T1000 (cell line): Measurements from ENCODE around the gene AKAP5.
A peak's percentile ranks its signal among the peaks of the same experiment; 100 is the strongest.

Source experiments
- DNase-seq: peaks from one replicate; lab custom pipeline; 2025; ENCODE audit warnings: mixed read lengths; lab: John Stamatoyannopoulos, UW

AKAP5 gene, protein sequence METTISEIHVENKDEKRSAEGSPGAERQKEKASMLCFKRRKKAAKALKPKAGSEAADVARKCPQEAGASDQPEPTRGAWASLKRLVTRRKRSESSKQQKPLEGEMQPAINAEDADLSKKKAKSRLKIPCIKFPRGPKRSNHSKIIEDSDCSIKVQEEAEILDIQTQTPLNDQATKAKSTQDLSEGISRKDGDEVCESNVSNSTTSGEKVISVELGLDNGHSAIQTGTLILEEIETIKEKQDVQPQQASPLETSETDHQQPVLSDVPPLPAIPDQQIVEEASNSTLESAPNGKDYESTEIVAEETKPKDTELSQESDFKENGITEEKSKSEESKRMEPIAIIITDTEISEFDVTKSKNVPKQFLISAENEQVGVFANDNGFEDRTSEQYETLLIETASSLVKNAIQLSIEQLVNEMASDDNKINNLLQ

DNA sequence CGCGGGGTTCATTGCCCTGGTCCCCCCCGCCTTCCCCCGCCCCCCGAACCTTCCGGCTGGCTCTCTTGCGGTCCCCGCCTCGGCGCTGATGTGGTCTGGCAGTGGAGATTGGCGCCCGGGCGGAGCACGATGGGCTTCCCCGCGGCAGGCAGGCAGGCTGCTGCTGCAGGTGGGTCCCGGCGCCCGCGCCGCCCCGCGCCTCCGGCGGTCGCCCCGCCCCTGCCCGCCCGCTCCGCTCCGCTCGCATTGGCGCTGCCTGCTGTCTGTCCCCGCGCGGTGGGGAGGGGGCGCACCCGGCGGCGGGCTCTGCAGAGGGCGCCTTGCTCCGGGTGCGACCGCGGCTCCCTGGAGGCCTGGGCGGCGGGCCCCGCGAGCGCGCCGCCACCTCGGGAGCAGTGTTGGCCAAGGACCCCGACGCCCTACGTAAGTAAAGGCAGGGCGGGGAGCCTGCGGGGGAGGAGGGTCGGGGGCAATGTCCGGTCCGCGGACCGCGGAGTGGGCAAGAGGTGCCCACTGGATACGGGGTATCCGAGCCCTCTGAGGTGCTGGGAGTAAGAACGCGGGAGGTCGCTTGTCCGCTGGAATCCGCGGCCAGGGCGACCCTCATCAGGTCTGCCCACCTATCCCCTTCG is at the start of gene AKAP5:
TSS of gene AKAP5 (plus strand) at position 309 of the 632 bp plus-strand sequence. CDS start 2,896 bp downstream, outside the sequence.
- peak; percentile 5 for DNase-seq

GRCh38 chr14:64416348-64416932 is 48.9 kb upstream of the AKAP5 start:
- DNase-seq, result no peak

DNA sequence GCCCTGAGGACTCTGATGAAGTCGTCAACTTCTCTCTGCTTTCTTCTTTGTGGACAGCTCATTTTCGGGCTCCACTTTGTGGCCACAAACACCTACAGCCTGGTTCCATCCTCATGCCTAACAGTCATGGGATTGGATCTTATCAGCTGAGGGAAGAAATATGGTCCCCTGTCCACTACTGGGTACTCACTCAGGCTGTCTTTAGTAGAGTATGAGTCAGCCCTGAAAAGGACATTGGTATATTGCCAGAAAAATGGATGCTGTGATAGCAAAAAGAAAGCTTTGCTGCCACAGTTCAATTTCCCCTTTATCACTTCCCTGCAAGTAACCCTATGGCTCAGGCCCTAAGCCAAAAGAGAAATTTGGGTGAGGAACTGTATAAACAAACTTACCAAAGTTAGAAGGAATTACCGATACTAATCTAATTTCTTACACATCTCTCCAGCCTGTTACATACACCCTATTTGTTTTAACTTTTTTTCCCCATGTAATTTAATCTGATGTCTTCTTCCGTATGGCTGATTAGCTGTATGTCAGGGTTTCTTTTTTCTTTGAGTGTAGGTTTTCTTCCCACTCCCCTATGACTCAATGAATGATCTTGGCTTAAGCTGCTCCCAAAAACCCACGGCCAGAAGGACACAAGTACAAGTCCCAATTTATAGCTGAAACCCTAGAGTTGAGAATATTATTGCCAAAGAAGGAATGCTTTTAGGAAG is 48.1 kb upstream of the AKAP5 start:
- no peak for DNase-seq

DNA sequence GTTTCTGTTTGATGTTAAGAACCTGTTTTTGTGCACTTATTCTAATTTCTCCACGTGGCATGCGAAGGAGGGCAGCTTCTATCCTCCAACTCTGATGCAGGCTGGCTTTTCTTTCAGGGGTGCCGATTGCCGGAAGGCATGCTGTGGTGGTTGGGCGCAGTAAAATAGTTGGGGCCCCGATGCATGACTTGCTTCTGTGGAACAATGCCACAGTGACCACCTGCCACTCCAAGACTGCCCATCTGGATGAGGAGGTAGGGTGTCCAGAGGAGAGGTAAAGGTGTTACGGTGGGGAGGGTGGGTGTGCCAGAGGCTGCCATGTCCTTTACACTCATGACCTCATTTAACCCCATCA is 47.6 kb upstream of the AKAP5 start:
- DNase-seq, result no peak

- no peak for DNase-seq
Measured at GRCh38 chr14:64419003-64419402, 46.3 kb upstream of the AKAP5 start.

- DNase-seq, result no peak
Measured at GRCh38 chr14:64421166-64421565, 44.1 kb upstream of the AKAP5 start.

- DNase-seq, result no peak
Measured at GRCh38 chr14:64422005-64422404, 43.3 kb upstream of the AKAP5 start.

GRCh38 chr14:64422756-64423155 is 42.5 kb upstream of the AKAP5 start:
- DNase-seq, result no peak

- no peak for DNase-seq
Measured at GRCh38 chr14:64423987-64424386, 41.3 kb upstream of the AKAP5 start.

GRCh38 chr14:64434528-64434927 is 30.8 kb upstream of the AKAP5 start:
- DNase-seq, result no peak

GRCh38 chr14:64438181-64438841 is 27.0 kb upstream of the AKAP5 start:
- DNase-seq, result no peak

- no peak for DNase-seq
Measured at GRCh38 chr14:64439141-64439540, 26.2 kb upstream of the AKAP5 start.

DNA sequence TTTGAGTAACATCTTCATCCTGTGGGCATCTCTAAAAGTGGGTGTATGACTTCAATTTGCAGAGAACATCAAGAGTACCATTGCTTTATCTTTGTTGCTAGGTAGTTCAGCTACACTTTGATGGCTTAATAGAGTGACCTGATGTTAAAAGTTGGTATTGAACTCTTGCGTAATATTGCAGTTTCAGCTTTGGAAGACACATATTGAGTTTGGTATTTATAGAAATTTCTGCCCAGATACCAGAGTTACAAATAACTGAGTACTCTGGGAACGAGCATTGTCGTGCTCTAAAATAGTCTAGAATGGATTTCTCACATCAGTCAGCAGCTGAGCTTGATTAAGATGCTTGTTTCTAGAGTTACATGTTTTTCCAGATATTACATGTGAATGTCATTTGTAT is 24.8 kb upstream of the AKAP5 start:
- DNase-seq, result no peak

DNA sequence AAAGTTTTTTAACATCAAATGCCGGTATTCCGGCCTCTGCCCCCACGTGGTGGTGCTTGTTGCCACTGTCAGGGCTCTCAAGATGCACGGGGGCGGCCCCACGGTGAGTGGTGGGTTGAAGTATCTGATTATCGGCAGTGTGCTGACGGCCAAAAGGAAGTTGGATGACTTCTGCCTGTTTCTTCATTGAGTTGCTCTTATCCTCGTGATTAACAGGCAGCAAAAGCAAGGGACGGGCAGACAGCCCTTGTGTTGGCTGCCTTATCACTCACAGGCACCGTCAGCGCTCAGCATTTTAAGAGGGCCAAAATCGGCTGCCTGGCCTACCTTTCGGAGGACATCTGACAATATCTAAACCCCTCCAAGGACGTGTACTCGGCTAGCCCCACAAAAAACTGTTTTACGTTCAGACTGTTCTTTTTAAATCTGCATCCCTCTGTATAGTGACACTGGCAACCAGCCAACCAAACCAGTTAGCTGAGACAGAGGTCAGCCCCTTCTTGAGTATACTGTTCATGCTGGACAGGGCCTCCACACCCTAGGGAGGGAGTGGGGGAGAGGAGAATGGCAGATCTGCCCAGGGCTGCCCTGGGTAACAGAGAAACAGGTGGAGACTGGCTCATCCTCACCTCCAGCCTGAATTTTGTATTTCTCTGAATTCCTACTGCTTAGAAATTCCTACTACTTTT is 22.9 kb upstream of the AKAP5 start:
- no peak for DNase-seq

- no peak for DNase-seq
Measured at GRCh38 chr14:64444140-64444539, 21.2 kb upstream of the AKAP5 start.

- DNase-seq, result no peak
Measured at GRCh38 chr14:64444984-64445845, 20.1 kb upstream of the AKAP5 start.

- DNase-seq, result no peak
Measured at GRCh38 chr14:64447876-64448670, 17.2 kb upstream of the AKAP5 start.

DNA sequence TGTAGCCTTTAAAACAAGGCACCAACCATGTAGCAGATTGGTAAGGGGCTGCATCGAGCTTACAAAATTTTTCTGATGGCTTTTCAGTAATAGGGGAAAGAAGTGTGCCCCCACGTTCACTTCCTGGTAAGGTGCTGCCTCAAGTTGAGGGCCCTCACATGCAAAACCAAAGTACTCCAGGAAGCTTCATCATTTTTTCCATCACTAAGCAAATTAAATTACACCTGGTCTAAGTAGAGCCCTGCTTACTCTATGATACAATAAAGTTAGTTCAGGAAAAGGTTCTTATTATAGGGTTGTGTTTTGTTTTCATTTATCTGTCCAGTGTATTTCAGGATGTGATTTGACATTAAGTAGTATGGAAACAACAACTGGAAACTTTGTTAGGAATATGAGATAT is 15.0 kb upstream of the AKAP5 start:
- DNase-seq, result no peak

- no peak for DNase-seq
Measured at GRCh38 chr14:64454671-64455070, 10.6 kb upstream of the AKAP5 start.
